SU-DHL-6 (cell line): ENCODE data around the gene FBXW10.
"Not testable (repeated sequence)": the region's sequence is repeated elsewhere in the genome, so short reads cannot be mapped to it uniquely, and the experiment has no call there.

Experiments used
- CTCF ChIP-seq: fragments of 200-600 bp; sonication (generic); IDR thresholded peaks from one replicate; pipeline ENCODE4 v1.5.1; 2017; ENCODE audit warnings: antibody characterized with exemption, mild to moderate bottlenecking, low read length, moderate library complexity; ENCODE audit not compliant: insufficient read depth, poor library complexity, severe bottlenecking
- EZH2phosphoT487 ChIP-seq: fragments of 200-600 bp; sonication (generic), shearing (Covaris generic); conservative IDR thresholded peaks from 2 replicates; pipeline ENCODE4 v1.6.1; 2018; ENCODE audit warnings: mild to moderate bottlenecking, antibody characterized with exemption, low read length, moderate library complexity, mixed read lengths

GRCh38 chr17:18733350-18733749 lies 10.5 kb upstream of the FBXW10 start:
- not testable (repeated sequence) for TF ChIP-seq CTCF, EZH2phosphoT487
